Measurements from ENCODE around the gene C8G. TPM values are rescaled to one million over a fixed set of nuclear protein-coding genes. Genes with fewer than 3 reads are reported as not detected.
A peak's percentile ranks its signal among the peaks of the same experiment; 100 is the strongest.

The C8G gene
- total and polyA plus RNA-seq, 2 of the 13 experiments (the other 11 are each of a cell fraction or from before 2014, with no cell fraction given): 4.9 to 12.8 TPM

DNA sequence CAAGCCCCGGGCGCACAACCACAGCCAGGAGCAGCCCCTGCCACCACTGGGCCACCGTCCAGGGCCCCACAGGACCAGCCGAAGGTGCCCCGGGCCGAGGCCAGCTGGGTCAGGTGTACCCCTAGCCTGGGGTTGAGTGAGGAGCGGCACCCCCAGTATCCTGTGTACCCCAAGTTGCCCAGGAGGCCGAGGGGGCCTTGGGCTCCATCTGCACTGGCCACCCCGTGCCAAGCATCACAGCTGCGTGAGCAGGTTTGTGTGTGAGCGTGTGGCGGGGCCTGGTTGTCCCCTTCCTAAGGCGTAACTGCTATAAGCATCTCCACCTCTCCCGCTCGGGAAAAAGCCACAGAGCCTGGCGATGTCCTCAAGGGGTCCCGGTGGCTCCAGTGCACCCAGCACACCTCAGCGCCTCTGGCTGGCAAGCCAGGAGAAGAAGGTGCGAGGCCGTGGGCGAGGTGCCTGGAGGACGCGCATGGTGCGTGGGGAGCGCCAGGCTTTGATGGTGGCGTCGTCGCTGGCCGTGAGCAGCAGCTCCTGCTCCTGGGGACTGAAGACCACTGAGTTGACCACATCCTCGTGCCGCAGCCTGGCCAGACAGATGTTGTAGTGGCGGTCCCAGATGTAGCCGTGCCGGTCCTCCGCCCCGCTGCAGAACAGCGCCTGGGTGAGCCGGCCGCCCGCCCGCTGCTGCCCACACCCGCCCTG, 4.4 kb upstream of the C8G start (continued):
- TF ChIP-seq, protein P1, sequence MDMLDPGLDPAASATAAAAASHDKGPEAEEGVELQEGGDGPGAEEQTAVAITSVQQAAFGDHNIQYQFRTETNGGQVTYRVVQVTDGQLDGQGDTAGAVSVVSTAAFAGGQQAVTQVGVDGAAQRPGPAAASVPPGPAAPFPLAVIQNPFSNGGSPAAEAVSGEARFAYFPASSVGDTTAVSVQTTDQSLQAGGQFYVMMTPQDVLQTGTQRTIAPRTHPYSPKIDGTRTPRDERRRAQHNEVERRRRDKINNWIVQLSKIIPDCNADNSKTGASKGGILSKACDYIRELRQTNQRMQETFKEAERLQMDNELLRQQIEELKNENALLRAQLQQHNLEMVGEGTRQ (IDR thresholded peaks at IDR 0.05; ENCODE audit: low read depth, low read length): no peak
- TF ChIP-seq, protein P1 (CRISPR knock-in tag; IDR thresholded peaks at IDR 0.05; ENCODE audit: borderline replicate concordance): no peak
- TF ChIP-seq KDM4B (CRISPR knock-in tag; IDR thresholded peaks at IDR 0.05): no peak
- TF ChIP-seq SOX13 (IDR thresholded peaks at IDR 0.05): no peak
- no peak for TF ChIP-seq SOX13 (CRISPR knock-in tag; conservative IDR thresholded peaks at IDR 0.05 in 1 of 2, IDR thresholded peaks at IDR 0.05 in 1 of 2)
- no peak for TF ChIP-seq CBX1 (IDR thresholded peaks at IDR 0.05; ENCODE audit: low read depth)
- TF ChIP-seq MAF1 (CRISPR knock-in tag; IDR thresholded peaks at IDR 0.05; ENCODE audit: borderline replicate concordance): no peak
- peak; percentile 8; the same call in 1 of the 2 replicates for TF ChIP-seq HOXA3 (CRISPR knock-in tag; IDR thresholded peaks at IDR 0.05)
- no peak for TF ChIP-seq MED13 (CRISPR knock-in tag; IDR thresholded peaks at IDR 0.05)
- peak; percentile 51 for TF ChIP-seq AGO2 (optimal IDR thresholded peaks at IDR 0.05; ENCODE audit: low read depth, low read length)
- TF ChIP-seq, protein P2, sequence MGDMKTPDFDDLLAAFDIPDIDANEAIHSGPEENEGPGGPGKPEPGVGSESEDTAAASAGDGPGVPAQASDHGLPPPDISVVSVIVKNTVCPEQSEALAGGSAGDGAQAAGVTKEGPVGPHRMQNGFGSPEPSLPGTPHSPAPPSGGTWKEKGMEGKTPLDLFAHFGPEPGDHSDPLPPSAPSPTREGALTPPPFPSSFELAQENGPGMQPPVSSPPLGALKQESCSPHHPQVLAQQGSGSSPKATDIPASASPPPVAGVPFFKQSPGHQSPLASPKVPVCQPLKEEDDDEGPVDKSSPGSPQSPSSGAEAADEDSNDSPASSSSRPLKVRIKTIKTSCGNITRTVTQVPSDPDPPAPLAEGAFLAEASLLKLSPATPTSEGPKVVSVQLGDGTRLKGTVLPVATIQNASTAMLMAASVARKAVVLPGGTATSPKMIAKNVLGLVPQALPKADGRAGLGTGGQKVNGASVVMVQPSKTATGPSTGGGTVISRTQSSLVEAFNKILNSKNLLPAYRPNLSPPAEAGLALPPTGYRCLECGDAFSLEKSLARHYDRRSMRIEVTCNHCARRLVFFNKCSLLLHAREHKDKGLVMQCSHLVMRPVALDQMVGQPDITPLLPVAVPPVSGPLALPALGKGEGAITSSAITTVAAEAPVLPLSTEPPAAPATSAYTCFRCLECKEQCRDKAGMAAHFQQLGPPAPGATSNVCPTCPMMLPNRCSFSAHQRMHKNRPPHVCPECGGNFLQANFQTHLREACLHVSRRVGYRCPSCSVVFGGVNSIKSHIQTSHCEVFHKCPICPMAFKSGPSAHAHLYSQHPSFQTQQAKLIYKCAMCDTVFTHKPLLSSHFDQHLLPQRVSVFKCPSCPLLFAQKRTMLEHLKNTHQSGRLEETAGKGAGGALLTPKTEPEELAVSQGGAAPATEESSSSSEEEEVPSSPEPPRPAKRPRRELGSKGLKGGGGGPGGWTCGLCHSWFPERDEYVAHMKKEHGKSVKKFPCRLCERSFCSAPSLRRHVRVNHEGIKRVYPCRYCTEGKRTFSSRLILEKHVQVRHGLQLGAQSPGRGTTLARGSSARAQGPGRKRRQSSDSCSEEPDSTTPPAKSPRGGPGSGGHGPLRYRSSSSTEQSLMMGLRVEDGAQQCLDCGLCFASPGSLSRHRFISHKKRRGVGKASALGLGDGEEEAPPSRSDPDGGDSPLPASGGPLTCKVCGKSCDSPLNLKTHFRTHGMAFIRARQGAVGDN (CRISPR knock-in tag; IDR thresholded peaks at IDR 0.05): 0 out of 2 replicates have a peak, but pooled peaks have one; percentile 18
- TF ChIP-seq RBFOX2 (IDR thresholded peaks at IDR 0.05; ENCODE audit: low read depth, low read length): peak; percentile 76
- TF ChIP-seq, protein P3, sequence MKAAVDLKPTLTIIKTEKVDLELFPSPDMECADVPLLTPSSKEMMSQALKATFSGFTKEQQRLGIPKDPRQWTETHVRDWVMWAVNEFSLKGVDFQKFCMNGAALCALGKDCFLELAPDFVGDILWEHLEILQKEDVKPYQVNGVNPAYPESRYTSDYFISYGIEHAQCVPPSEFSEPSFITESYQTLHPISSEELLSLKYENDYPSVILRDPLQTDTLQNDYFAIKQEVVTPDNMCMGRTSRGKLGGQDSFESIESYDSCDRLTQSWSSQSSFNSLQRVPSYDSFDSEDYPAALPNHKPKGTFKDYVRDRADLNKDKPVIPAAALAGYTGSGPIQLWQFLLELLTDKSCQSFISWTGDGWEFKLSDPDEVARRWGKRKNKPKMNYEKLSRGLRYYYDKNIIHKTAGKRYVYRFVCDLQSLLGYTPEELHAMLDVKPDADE (CRISPR knock-in tag; IDR thresholded peaks at IDR 0.05): no peak
- TF ChIP-seq ZNF382 (CRISPR knock-in tag; IDR thresholded peaks at IDR 0.05; ENCODE audit: borderline replicate concordance): no peak
- no peak for TF ChIP-seq NR2F1 (CRISPR knock-in tag; IDR thresholded peaks at IDR 0.05)
- TF ChIP-seq, protein P4, sequence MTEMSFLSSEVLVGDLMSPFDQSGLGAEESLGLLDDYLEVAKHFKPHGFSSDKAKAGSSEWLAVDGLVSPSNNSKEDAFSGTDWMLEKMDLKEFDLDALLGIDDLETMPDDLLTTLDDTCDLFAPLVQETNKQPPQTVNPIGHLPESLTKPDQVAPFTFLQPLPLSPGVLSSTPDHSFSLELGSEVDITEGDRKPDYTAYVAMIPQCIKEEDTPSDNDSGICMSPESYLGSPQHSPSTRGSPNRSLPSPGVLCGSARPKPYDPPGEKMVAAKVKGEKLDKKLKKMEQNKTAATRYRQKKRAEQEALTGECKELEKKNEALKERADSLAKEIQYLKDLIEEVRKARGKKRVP (CRISPR knock-in tag; IDR thresholded peaks at IDR 0.05): no peak
- no peak for TF ChIP-seq MZF1 (CRISPR knock-in tag; IDR thresholded peaks at IDR 0.05; ENCODE audit: borderline replicate concordance)
- no peak for TF ChIP-seq NCOA5 (CRISPR knock-in tag; IDR thresholded peaks at IDR 0.05)
- TF ChIP-seq, protein P5, sequence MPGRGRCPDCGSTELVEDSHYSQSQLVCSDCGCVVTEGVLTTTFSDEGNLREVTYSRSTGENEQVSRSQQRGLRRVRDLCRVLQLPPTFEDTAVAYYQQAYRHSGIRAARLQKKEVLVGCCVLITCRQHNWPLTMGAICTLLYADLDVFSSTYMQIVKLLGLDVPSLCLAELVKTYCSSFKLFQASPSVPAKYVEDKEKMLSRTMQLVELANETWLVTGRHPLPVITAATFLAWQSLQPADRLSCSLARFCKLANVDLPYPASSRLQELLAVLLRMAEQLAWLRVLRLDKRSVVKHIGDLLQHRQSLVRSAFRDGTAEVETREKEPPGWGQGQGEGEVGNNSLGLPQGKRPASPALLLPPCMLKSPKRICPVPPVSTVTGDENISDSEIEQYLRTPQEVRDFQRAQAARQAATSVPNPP (CRISPR knock-in tag; IDR thresholded peaks at IDR 0.05): no peak
- no peak for TF ChIP-seq POLR2A (IDR thresholded peaks at IDR 0.05; ENCODE audit: insufficient read depth in 1 of 2, low read depth in 2 of 2, low read length in 2 of 2)
